Ectodermal cell (in vitro differentiated cells): Measurements from ENCODE around the gene PCBP3.
"Not testable (repeated sequence)": the region's sequence is repeated elsewhere in the genome, so short reads cannot be mapped to it uniquely, and the experiment has no call there.

ENCODE experiments used
- H3K27ac ChIP-seq: 2 replicates; pipeline ENCODE4 v1.7.0; 2013; ENCODE audit warnings: mild to moderate bottlenecking, low read depth, low read length; ENCODE audit not compliant: insufficient read depth, poor library complexity, severe bottlenecking
- H3K27me3 ChIP-seq: 2 replicates; pipeline ENCODE4 v1.7.0; 2013; ENCODE audit warnings: mild to moderate bottlenecking, low read length; ENCODE audit not compliant: insufficient read depth, control insufficient read depth, poor library complexity, severe bottlenecking
- H3K36me3 ChIP-seq: one replicate; pipeline ENCODE4 v1.7.0; 2013; ENCODE audit warnings: low read length; ENCODE audit not compliant: control insufficient read depth, insufficient read depth
- H3K4me1 ChIP-seq: one replicate; pipeline ENCODE4 v1.7.0; 2013; ENCODE audit warnings: low read length; ENCODE audit not compliant: control insufficient read depth, insufficient read depth
- H3K4me3 ChIP-seq: 2 replicates; pipeline ENCODE4 v1.7.0; 2013; ENCODE audit warnings: low read depth, low read length, control low read depth; ENCODE audit not compliant: insufficient read depth
- H3K9me3 ChIP-seq: 2 replicates; pipeline ENCODE4 v1.7.0; 2013; ENCODE audit warnings: mild to moderate bottlenecking, low read length, moderate library complexity; ENCODE audit not compliant: control insufficient read depth
- WGBS, 2 experiments: methylation state at CpG; one replicate each; pipeline ENCODE4 v1.1.7; 2013; ENCODE audit warnings: missing lambda C conversion rate in 2 of 2; 5-methylcytosine and 5-hydroxymethylcytosine counted together

The PCBP3 gene

DNA sequence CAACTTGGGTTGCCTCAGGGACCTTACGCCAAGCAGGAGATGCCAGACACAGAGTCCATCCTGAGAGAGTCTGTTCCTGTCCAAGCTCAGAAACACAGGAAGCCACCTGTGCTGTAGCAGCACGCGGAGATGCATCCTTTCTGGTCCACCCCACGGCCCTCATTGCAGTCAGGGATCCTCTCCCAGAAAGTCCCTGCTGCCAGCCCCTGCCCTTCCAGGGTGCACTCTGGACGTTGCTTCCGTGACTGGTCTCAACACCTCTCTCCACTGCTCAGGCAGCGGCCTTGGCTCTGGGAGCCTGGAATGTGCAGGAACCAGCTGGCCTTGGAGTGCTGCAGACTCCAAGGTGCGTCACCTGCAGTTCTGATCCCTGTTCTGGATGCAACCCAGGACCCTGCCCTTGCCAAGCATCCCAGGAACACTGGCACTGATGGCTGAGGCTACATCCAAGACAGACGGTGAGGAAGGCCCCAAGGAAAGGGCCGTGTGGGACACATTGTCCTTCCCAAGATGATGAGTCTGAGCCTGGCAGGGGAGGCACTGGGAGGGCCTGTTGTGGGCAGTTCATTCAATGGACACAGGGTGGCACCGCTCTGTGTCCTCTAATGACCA is 316.4 kb downstream of the PCBP3 start:
- H3K36me3 ChIP-seq, result no peaks in the 10 kb centered on the region
- 89 to 92% methylated on average over 11 of the region's 11 CpGs for WGBS, 2 experiments

DNA sequence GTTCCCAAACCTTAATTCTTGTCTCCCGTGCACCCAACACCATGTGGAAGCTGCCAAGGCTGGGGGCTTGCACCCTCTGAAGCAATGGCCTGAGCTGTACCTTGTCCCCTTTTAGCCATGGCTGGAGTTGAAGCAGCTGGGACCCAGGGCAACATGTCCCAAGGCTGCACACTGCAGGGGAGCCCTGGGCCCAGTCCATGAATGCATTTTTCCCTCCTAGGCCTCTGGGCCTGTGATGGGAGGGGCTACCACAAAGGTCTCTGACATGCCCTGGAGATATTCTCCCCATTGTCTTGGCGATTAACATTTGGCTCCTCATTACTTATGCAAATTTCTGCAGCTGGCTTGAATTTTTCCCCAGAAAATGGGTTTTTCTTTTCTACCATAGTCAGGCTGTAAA is 317.9 kb downstream of the PCBP3 start:
- H3K9me3 ChIP-seq, H3K4me1 ChIP-seq, H3K36me3 ChIP-seq, H3K4me3 ChIP-seq, H3K27me3 ChIP-seq, H3K27ac ChIP-seq: not testable (repeated sequence)
- 85 to 87% methylated on average over 2 of the region's 2 CpGs for WGBS, 2 experiments

More for the DNA sequence above, 316.4 kb downstream of the PCBP3 start:
- no peaks in the 10 kb centered on the region for H3K27me3 ChIP-seq
- no peaks in the 10 kb centered on the region for H3K9me3 ChIP-seq
- no peaks in the 10 kb centered on the region for H3K4me1 ChIP-seq
- no peak overlapping the region for H3K27ac ChIP-seq
- H3K4me3 ChIP-seq, result no peak overlapping the region

DNA sequence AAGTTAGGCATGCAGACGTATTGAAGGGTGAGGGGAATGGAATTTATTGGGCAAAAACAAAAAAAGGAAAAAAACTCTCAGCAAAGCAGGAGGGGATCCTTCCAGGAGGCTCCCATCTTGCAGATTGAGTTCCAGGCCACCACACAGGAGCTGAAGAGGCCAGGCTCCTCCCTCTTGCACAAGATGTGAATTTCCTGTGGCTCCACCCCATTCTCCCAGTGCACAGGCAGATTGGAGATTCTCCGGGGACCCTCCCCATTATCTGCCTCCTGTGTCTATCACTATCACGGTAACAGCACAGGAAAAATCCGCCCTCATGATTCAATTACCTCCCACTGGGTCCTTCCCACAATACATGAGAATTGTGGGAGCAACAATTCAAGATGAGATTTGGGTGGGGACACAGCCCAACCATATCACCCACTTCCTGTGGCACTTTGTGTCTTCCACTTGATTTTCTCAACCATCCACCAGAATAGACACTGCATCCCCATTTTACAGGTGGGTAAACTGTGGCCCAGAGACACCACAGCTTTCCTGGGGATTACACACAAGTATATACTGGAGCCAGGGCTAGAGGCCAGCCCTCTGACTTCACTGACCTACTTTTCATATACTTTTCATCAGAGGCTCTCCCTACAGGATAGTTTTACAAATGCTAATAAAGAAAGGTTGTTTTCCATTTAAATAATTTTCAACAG is 319.2 kb downstream of the PCBP3 start:
- Histone ChIP-seq H3K4me1 (no peaks in the 10 kb centered on the region), H3K4me3 (no peak overlapping the region), H3K36me3 (no peaks in the 10 kb centered on the region), H3K27me3 (no peaks in the 10 kb centered on the region), H3K9me3 (no peaks in the 10 kb centered on the region), H3K27ac (no peak overlapping the region)
- 93% methylated on average over 4 of the region's 4 CpGs for WGBS, 2 experiments

DNA sequence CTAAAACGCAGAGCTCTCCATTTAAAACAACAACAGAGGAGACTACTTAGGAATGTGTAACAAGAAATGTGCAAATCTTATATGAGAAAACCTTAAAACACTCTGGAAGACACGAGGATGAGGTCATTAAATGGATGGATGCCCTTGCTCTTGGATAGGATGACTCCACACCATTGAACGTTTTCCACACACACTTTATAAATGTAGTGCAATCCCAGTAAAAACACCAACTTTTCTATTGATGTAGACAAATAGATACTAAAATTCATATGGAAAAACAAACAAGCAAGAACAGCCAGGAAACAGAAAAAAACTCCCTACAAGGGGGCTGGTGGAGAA is 319.7 kb downstream of the PCBP3 start:
- no peak overlapping the region for H3K27ac ChIP-seq
- no peaks in the 10 kb centered on the region for H3K36me3 ChIP-seq
- H3K4me3 ChIP-seq, result no peak overlapping the region
- H3K9me3 ChIP-seq, result no peaks in the 10 kb centered on the region
- no peaks in the 10 kb centered on the region for H3K4me1 ChIP-seq
- H3K27me3 ChIP-seq, result no peaks in the 10 kb centered on the region
- 84 to 88% methylated on average over 2 to 3 of the region's 3 CpGs for WGBS, 2 experiments

DNA sequence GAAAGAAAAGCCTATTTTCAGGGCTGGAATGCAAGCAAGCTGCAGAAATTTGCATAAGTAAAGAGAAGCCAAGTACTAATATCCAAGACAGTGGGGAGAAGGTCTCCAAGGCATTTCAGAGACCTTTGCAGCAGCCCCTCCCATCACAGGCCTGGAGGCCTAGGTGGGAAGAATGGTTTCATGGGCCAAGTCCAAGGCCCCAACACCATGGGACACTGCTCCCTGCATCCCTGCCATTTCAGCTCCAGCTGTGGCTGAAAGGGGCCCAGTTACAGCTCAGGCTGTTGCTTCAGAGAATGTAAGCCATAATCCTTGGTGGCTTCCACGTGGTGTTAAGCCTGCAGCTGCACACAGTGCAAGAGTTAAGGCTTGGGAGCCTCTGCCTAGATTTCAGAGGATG is 321.1 kb downstream of the PCBP3 start:
- WGBS, 2 experiments, result 50 to 68% methylated on average over 1 of the region's 1 CpG
- H3K9me3 ChIP-seq, result no peaks in the 10 kb centered on the region
- H3K4me1 ChIP-seq, result no peaks in the 10 kb centered on the region
- no peaks in the 10 kb centered on the region for H3K27me3 ChIP-seq
- H3K27ac ChIP-seq, result no peak overlapping the region
- H3K4me3 ChIP-seq, result no peak overlapping the region
- H3K36me3 ChIP-seq, result no peaks in the 10 kb centered on the region

DNA sequence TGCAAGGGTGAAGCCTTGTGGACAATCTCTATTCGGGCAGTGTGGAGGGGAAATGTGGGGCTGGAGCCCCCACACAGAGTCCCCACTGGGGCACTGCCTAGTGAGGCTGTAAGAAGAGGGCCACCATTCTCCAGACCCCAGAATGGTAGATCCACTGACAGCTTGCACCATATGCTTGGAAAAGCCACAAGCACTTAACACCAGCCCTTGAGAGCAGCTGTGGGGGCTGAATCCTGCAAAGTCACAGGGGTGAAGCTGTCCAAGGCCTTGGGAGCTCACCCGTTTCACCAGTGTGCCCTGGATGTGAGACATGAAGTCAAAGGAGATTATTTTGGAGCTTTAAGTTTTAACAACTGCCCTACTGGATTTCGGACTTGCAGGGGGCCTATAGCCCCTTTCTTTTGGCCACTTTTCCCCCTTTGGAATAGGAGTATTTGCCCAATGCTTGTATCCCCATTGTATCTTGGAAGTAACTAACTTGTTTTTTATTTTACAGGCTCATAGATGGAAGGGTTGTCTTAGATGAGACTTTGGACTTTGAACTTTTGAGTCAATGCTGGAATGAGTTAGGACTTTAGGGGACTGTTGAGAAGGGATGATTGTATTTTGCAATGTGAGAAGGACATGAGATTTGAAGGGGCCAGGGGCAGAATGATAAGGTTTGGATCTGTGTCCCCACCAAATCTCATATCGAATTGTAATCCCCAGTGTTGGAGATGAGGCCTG is 321.7 kb downstream of the PCBP3 start:
- Histone ChIP-seq H3K27ac (no peak overlapping the region), H3K36me3 (no peaks in the 10 kb centered on the region), H3K4me1 (no peaks in the 10 kb centered on the region), H3K4me3 (no peak overlapping the region), H3K27me3 (no peaks in the 10 kb centered on the region), H3K9me3 (no peaks in the 10 kb centered on the region)
- WGBS, 2 experiments, result 91 to 92% methylated on average over 4 of the region's 4 CpGs

DNA sequence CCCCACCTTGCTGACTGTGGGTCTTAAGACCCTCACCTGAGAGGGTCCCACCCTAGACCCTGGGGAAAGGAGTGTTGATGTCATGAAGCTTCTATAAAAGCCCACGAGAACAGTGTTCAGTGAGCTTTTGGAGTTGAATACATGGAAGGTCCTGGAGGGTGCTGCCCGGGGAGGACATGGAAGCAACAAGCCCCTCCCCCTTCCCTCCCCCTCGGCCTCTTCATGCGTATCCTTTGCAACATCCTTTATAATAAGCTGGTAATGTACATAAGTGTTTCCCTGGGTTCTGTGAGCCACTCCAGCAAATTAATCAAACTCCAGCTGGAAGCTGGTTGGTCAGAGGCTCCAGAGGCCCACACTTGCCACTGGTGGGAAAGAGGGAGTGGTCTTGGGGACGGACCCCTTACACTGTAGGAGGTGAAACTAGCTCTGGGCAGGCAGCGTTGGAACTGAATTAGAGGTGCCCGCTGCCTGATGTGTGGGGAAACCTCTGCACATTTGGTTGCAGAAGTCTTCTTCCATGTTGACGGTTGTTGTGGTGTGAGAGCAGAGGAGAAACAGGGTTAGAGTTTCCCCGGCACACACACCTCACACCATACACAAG is 323.4 kb downstream of the PCBP3 start:
- H3K4me1 ChIP-seq, result no peaks in the 10 kb centered on the region
- no peaks in the 10 kb centered on the region for H3K36me3 ChIP-seq
- 89 to 92% methylated on average over 5 to 8 of the region's 9 CpGs for WGBS, 2 experiments
- peaks cover 4% of the 10 kb centered on the region for H3K27me3 ChIP-seq
- no peak overlapping the region for H3K4me3 ChIP-seq
- H3K9me3 ChIP-seq, result no peaks in the 10 kb centered on the region
- no peak overlapping the region for H3K27ac ChIP-seq

DNA sequence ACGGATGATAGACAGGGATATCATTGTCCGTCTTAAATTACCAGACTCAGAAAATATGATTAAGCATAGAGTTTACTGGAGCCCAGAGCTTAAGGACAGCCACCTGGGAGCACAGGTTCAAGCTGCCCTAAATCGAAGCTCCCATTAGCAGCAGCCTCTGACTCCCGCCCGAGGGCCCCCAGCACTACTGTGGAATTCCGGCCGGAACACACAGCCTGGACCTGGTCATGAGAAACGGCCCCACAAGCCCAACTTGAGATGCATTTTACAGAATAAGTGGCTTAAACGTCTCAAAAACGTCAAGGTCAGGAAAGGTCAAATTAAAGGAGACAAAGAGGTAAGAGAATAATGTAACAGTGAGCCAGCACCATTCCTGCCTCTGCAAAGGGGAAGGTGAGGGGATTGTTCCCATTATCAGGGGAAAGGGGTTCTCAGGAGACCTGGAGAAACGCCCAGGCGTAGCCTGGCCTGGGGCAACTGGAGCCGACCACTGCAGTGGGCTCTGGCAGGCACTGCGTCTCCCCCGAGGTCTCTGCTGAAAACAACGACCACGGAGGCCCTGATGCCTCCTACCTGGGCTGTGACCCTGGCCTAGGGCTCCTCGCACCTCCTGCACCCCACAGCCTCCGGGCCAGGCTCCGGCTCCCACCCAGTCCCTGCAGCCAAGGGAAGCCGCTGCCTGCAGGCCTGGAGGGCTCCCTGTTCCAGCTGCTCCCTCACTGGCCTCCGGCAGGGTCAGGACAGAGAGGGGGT is 326.6 kb downstream of the PCBP3 start:
- Histone ChIP-seq H3K36me3 (no peaks in the 10 kb centered on the region), H3K9me3 (no peaks in the 10 kb centered on the region), H3K27ac (no peak overlapping the region), H3K4me1 (peaks cover 21% of the 10 kb centered on the region), H3K27me3 (peaks cover 36% of the 10 kb centered on the region), H3K4me3 (no peak overlapping the region)
- 81 to 82% methylated on average over 22 of the region's 22 CpGs for whole genome bisulfite sequencing, 2 experiments

DNA sequence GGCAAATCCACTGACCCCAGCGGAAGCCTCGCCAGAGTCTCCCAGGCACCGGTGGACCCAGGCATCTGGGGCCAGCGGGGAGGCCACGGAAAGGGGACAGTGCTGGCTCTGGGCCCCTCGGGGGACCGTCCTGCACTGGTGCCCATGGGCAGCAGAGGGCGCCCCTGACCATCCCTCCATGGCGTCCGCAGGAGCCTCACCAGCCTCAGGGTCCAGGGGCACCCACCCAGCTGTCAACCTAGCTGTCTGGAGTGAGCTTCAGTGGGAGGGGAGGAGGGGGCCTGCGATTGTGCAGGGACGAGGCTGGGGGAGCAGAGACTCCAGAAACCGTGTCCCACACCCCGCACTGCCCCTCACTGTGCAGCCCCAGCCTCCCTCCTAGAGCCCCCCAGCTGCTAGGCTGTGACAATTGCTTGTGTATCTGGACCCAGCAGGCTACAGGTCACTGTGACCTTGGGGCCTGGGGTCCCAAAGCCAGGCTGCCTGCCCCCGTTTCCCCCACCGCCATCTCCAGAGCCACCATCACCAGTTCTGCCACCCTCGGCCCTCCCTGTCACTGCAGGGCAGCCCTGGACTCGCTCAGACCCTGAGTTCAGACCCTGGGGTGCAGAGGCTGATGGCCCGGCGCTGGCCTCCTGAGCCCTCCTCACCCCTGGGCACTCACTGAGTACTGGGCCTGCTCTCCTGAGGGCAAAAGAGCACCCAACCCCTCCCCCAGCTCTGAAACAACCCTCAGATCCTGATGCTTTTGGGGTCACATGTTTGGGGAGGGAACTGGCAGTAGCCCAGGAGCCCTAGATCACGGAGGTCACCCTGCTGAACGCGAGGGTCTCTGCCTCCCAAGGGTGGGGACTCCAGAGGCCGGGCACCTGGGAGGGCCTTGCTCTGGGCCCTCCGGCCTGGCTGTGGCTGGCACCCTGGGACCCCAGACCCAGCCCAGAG is 327.4 kb downstream of the PCBP3 start:
- Histone ChIP-seq H3K27ac (no peak overlapping the region), H3K36me3 (no peaks in the 10 kb centered on the region), H3K4me1 (peaks cover 24% of the 10 kb centered on the region), H3K27me3 (peaks cover 45% of the 10 kb centered on the region), H3K9me3 (no peaks in the 10 kb centered on the region), H3K4me3 (no peak overlapping the region)
- WGBS, 2 experiments, result 47 to 48% methylated on average over 25 of the region's 25 CpGs
